Natural killer cell treated with Interleukin-12 subunit alpha and Interleukin-12 subunit beta and Interleukin-15 and Interleukin-18, amount 100 ng/mL, for 72 hours (primary cell): ENCODE results near the gene LRRIQ4. TPM values are rescaled to one million over a fixed set of nuclear protein-coding genes. Genes with fewer than 3 reads are reported as not detected.

ENCODE experiments used
- ATAC-seq, 2 donors: fragments of 150-1000 bp; cut with Tn5 transposase in 1 of 2; sonication (Bioruptor Pico), chemical (Tn5 transposase) in 1 of 2; 2 replicates each; pipeline ENCODE4 v1.10.0; 2021
- DNase-seq: peaks from one replicate; pipeline ENCODE4 v3.0.0; 2022; ENCODE audit warnings: low spot score
- H3K27ac Mint-ChIP-seq, 2 donors: 1 replicate in 1 of 2; 2 replicates in 1 of 2; pipeline ENCODE4 v1.8.0; 2022; ENCODE audit warnings: mixed read lengths in 2 of 2, mild to moderate bottlenecking in 1 of 2, moderate library complexity in 1 of 2
- H3K27me3 Mint-ChIP-seq, 2 donors: 1 replicate in 1 of 2; 2 replicates in 1 of 2; pipeline ENCODE4 v1.8.0; 2022; ENCODE audit warnings: mixed read lengths in 2 of 2
- H3K36me3 Mint-ChIP-seq: one replicate; pipeline ENCODE4 v1.8.0; 2022; ENCODE audit warnings: mixed read lengths
- H3K4me1 Mint-ChIP-seq, 2 donors: 1 replicate in 1 of 2; 2 replicates in 1 of 2; pipeline ENCODE4 v1.8.0; 2022; ENCODE audit warnings: low read depth in 2 of 2, mixed read lengths in 2 of 2, mild to moderate bottlenecking in 1 of 2
- H3K4me3 Mint-ChIP-seq: one replicate; pipeline ENCODE4 v1.8.0; 2022; ENCODE audit warnings: mixed read lengths
- H3K9me3 Mint-ChIP-seq: 2 replicates; pipeline ENCODE4 v1.8.0; 2022; ENCODE audit warnings: mixed read lengths
- total RNA-seq, 2 donors: library from RNA; stranded (reverse); gene quantifications; one replicate each; pipeline ENCODE4 v1.2.3, GENCODE V29; 2022

The LRRIQ4 gene
- total RNA-seq, 2 donors from 2014 or later, result not detected

DNA sequence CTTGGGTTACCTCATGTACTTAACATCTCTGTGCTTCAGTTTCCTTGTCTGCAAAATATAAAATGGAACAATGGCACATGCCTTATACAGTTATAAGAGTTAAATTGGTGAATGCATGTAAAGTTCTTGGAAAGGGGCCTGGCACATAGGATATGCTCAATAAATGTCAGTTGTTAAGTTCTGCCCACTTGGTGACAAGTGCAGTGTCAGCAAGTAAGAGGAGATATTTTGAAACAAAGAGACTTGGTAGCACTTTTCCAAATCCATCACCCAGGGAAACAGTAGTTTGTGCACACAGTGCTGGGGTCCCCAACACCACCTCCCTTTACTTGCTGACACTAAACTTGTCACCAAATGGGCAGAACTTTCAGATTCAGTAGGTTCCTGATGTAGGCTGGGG, 37.9 kb downstream of the LRRIQ4 start:
- DNase-seq (no peak), ATAC-seq (no peak)
- no peak overlapping the region for H3K27ac Mint-ChIP-seq
- no peaks in the 10 kb centered on the region for H3K36me3 Mint-ChIP-seq
- no peak overlapping the region for H3K4me3 Mint-ChIP-seq
- peaks cover 10 to 18% of the 10 kb centered on the region in 2 donors for H3K27me3 Mint-ChIP-seq
- no peaks in the 10 kb centered on the region for H3K4me1 Mint-ChIP-seq
- no peaks in the 10 kb centered on the region for H3K9me3 Mint-ChIP-seq

DNA sequence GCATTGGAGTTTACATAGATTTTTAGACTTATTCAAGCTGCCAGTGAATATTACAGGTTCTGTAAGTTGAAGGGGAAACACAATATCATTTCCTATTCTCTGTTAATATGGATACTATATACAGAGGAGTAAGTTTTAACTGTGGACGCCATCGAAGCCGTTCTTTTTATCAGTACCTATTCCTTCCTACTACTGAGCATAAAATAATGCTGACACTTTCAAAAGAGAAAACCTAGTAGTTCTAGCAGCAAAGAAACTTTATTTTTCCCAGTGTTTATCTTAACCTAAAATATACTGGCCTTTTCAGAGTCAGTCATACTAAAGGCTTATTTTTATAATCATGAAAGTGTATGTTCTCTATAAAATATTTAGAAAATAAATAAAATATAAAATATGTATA, 42.8 kb downstream of the LRRIQ4 start:
- no peaks in the 10 kb centered on the region for H3K4me1 Mint-ChIP-seq
- H3K9me3 Mint-ChIP-seq, result no peaks in the 10 kb centered on the region
- peaks cover 11 to 25% of the 10 kb centered on the region in 2 donors for H3K27me3 Mint-ChIP-seq
- H3K36me3 Mint-ChIP-seq, result no peaks in the 10 kb centered on the region
- DNase-seq (no peak), ATAC-seq (no peak)
- no peak overlapping the region for H3K4me3 Mint-ChIP-seq
- no peak overlapping the region for H3K27ac Mint-ChIP-seq

DNA sequence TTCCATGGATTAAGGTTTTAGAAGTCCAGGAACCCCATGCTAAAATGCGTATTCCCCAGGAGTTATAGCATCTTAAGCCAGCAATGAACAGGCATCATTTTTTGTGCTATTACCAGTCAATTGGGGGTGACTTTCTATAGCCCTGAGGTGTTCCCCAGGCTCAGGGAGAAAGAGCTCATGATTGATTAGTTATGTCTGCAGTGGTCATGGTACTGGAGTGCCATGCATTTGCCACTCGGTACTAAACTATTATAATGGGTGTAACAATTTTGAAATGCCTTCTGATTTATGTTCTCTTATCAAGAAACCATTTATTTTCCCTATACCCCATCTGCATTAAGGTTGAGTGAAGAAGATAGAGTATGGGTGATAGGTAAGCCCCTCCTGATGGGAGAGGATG, 45.1 kb downstream of the LRRIQ4 start:
- H3K27ac Mint-ChIP-seq, result no peak overlapping the region
- DNase-seq (no peak), ATAC-seq (no peak)
- H3K9me3 Mint-ChIP-seq, result no peaks in the 10 kb centered on the region
- peaks cover 0 to 3% of the 10 kb centered on the region in 2 donors for H3K4me1 Mint-ChIP-seq
- H3K36me3 Mint-ChIP-seq, result no peaks in the 10 kb centered on the region
- no peak overlapping the region for H3K4me3 Mint-ChIP-seq
- H3K27me3 Mint-ChIP-seq, result peaks cover 14 to 33% of the 10 kb centered on the region in 2 donors

DNA sequence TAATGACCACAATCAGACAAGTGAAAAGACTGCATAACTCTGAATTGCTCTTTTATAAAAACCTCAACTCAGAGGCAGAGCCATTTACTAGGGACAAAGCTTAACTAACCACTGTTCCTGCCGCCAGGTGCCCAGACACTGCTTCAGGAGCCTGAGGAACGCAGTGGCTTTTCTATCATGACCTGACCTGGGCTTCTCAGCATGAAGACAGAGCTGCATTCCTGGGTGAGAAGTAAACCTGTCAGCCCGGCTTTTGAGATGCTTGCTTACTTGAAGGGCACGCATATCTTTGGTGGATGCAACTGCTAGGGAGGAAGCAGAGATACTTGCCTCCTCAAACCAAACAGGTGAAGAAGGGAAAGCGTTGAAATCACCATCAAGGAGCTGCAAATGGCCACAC, 49.2 kb downstream of the LRRIQ4 start:
- H3K27ac Mint-ChIP-seq, result no peak overlapping the region
- ATAC-seq (no peak), DNase-seq (no peak)
- no peaks in the 10 kb centered on the region for H3K36me3 Mint-ChIP-seq
- peaks cover 12 to 38% of the 10 kb centered on the region in 2 donors for H3K27me3 Mint-ChIP-seq
- no peaks in the 10 kb centered on the region for H3K9me3 Mint-ChIP-seq
- peaks cover 5 to 6% of the 10 kb centered on the region in 2 donors for H3K4me1 Mint-ChIP-seq
- no peak overlapping the region for H3K4me3 Mint-ChIP-seq

DNA sequence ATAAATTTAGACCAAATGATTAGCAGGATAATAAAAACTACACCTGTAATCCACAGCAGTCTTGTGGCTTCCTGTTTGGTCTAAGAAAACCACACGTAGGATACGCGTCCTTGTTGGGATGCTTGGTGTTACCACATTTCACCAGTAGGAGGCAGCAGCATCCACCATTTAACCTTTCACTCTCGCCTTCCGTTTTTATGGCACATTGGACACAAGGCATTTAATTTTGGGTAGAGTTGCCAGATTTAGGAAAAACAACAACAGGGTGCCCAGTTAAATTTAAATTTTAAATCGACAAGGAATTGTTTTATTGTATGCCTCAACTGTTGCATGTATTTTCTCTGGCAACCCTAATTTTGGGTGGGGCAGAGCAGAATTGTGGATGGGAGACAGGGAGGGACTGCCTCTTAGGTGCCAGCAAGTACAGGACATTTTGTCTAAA, 50.8 kb downstream of the LRRIQ4 start:
- no peak overlapping the region for H3K27ac Mint-ChIP-seq
- H3K4me1 Mint-ChIP-seq, result peaks cover 5 to 6% of the 10 kb centered on the region in 2 donors
- no peak overlapping the region for H3K4me3 Mint-ChIP-seq
- H3K36me3 Mint-ChIP-seq, result no peaks in the 10 kb centered on the region
- ATAC-seq (peak; percentile 56 to 65), DNase-seq (peak; percentile 65)
- H3K9me3 Mint-ChIP-seq, result no peaks in the 10 kb centered on the region
- peaks cover 13 to 37% of the 10 kb centered on the region in 2 donors for H3K27me3 Mint-ChIP-seq

DNA sequence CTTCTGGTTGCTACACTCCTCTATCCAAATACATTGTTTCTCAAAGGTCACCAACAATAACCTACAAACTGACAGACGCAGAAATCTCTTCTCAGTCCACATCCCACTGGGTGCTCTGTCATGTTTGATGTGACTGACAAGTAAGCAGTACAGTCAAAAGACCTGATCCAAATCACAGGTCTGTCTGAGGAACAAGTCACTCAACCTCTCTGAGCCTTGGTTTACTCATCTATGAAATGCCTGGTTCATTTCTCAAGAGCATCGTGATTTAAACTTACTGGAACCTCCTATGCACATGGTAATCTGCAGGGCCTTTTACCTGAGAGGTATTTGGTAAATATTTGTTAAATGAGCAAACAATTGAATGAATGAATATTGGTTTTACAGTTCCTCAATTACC, 51.6 kb downstream of the LRRIQ4 start:
- no peak for DNase-seq
- peaks cover 13 to 39% of the 10 kb centered on the region in 2 donors for H3K27me3 Mint-ChIP-seq
- ATAC-seq, result no peak
- peaks cover 5 to 6% of the 10 kb centered on the region in 2 donors for H3K4me1 Mint-ChIP-seq
- no peaks in the 10 kb centered on the region for H3K9me3 Mint-ChIP-seq
- no peaks in the 10 kb centered on the region for H3K36me3 Mint-ChIP-seq
- H3K4me3 Mint-ChIP-seq, result no peak overlapping the region
- no peak overlapping the region for H3K27ac Mint-ChIP-seq

DNA sequence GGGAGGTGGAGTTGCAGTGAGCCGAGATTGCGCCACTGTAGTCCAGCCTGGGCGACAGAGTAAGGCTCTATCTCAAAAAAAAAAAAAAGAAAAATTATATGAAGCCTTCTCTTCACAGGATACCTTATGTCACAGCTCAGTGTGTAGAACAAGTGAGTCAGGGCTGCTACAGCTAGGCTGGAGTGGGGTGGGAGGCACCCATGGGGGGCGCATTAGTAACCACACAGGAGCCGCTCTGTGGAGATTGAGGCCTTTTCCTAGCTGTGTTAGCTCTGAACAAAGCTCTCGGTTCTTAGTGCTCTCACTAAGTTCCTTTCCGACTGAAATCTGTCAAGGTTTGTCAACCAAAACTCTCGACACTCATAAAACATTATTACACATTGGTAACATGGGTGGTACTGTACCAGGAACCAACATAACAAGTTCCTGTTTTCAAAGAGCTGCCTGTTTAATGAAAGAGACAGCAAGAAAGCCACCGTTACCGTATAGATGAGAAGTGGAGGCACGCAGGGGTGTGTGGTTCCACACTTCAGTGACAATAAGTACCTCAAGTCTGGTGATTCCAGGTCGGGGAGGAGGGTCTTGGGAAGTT, 52.6 kb downstream of the LRRIQ4 start:
- Mint-ChIP-seq H3K4me3 (no peak overlapping the region), H3K36me3 (no peaks in the 10 kb centered on the region)
- ATAC-seq, result peak in 1 of 2 donors; percentile 28

DNA sequence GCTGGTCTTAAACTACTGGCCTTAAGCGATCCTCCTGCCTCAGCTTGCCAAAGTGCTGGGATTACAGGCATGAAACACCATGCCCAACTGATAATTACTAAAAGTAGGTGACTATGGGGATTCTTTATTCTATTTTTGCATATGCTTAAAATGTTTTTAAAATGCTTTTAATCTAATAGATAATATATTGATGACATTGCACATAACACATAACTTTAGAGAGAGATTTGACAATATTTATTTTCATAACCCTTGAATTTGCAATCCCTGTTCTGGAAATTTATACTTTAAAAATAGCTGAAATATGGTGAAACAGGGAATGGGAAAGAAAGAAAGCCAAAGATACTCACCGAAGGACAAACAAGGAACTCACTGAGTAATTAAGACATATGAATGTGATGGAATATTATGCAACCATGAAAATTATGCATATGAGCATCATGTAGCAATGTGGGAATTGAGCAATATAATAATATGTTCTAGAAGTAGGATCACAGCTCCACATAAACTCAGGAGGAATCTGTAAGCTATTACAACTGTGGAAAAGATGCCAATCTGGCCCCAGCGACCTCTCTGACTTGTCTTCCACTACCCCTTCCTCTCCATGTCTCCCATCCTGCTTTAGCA, 55.0 kb downstream of the LRRIQ4 start:
- peaks cover 13 to 38% of the 10 kb centered on the region in 2 donors for H3K27me3 Mint-ChIP-seq
- ATAC-seq (no peak), DNase-seq (no peak)
- H3K36me3 Mint-ChIP-seq, result no peaks in the 10 kb centered on the region
- H3K9me3 Mint-ChIP-seq, result no peaks in the 10 kb centered on the region
- H3K4me1 Mint-ChIP-seq, result peaks cover 6 to 9% of the 10 kb centered on the region in 2 donors
- no peak overlapping the region for H3K27ac Mint-ChIP-seq
- H3K4me3 Mint-ChIP-seq, result no peak overlapping the region

More for the DNA sequence above, 52.6 kb downstream of the LRRIQ4 start:
- Mint-ChIP-seq H3K27me3 (peaks cover 13 to 42% of the 10 kb centered on the region in 2 donors), H3K4me1 (peaks cover 5 to 6% of the 10 kb centered on the region in 2 donors), H3K9me3 (no peaks in the 10 kb centered on the region), H3K27ac (no peak overlapping the region)
- DNase-seq, result no peak

DNA sequence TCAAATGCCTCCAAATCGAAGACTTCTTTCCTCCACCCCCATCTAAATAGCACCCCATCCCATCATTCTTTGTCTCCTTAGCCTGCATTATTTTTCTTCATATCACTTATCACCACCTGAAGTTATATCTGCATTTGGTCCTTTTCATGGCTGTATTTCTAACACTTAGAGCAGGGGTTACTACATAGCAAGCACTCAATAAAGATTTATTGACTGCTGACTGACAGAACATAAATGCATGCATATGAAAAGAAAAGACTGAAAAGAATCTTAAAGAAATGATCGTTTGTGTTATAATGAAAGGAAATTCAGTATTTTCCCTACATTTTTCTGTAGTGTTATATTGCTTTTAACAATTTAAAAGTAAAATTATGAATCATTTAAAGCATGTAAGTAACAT, 55.7 kb downstream of the LRRIQ4 start:
- peaks cover 4 to 8% of the 10 kb centered on the region in 2 donors for H3K4me1 Mint-ChIP-seq

DNA sequence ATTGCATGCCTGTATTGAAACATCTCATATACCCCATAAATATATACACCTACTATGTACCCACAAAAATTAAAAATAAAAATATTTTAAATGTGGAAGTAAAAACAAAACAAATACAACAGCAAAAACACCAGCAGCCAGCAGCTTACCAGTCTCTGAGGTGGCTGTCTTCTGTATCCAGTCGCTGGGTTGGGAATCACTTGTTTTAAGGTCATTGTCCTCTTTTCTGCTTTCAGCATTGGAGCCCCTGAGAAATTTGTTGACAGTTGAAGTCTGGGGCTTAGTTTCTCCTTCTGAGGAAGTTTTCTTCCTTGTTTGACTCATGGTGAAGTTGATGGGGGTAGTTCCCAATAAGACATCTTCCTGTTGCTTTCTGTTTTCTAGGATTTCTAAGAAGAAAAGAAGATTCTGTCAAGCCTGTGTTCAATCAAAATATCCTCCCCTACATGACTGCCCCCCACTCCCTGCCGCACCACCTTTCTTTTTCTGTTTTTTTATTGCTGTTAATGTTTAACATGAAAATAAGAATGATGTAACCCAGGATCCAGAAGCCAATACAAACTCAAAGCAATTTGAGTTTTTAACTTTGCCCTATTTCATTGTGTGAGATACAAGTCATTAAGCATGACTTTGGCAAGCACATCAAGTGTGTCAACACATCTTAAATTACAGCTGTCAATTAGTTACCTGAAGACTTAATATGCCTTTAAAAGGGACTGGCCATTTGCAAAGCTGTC, 57.0 kb downstream of the LRRIQ4 start, which contains the start of gene LRRC31:
Gene LRRC31, minus strand, starts transcription at position 452 of the 737 bp plus-strand sequence. Its CDS starts 128 bp downstream, at position 324.
- H3K4me1 Mint-ChIP-seq, result peaks cover 2 to 4% of the 10 kb centered on the region in 2 donors
- peaks cover 12 to 40% of the 10 kb centered on the region in 2 donors for H3K27me3 Mint-ChIP-seq
- H3K27ac Mint-ChIP-seq, result no peak within 1 kb of the TSS
- no peak for ATAC-seq
- DNase-seq, result no peak
- H3K4me3 Mint-ChIP-seq, result no peak within 1 kb of the TSS
- H3K9me3 Mint-ChIP-seq, result no peaks in the 10 kb centered on the region
- H3K36me3 Mint-ChIP-seq, result no peaks in the 10 kb centered on the region

More for the DNA sequence above, 55.7 kb downstream of the LRRIQ4 start:
- H3K27ac Mint-ChIP-seq, result no peak overlapping the region
- DNase-seq (no peak), ATAC-seq (no peak)
- H3K36me3 Mint-ChIP-seq, result no peaks in the 10 kb centered on the region
- no peaks in the 10 kb centered on the region for H3K9me3 Mint-ChIP-seq
- peaks cover 13 to 38% of the 10 kb centered on the region in 2 donors for H3K27me3 Mint-ChIP-seq
- H3K4me3 Mint-ChIP-seq, result no peak overlapping the region

DNA sequence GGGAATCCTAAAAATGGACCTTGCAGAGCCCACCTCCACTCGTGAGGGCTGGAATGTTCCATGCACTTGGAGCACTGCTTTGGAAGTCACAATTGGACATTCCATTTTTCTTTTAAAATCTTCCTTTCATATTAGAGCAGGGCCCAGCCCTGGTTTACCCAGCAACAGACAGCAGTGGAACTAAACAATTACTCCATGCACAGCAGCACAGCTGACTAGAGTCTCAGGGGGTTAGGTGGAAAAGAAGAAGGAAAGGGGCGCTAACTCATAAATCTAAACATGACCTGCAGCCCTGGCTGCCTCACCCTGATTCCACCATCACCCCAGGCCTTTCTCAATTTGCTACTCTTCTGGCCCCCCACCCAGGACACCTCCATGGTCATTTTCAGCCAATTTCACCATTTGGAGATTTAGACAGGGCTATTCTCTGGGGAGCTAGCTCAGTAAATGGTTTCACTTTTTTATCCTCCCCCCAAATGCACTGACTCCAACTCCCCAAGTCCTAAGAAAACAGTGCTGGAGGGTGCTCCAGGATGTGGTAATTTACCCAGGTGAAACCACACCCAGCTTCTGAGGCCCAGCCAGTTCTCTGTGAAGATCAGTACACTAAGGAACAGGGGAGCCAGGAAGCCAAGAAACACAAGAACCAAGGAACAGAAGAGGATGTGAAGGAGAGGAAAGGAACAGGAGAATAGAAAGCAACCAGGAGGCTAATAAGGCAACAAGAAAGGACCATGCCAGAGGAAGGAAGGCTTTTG, 58.6 kb downstream of the LRRIQ4 start:
- DNase-seq (no peak), ATAC-seq (no peak)
- Mint-ChIP-seq H3K9me3 (no peaks in the 10 kb centered on the region), H3K36me3 (no peaks in the 10 kb centered on the region), H3K4me3 (no peak overlapping the region), H3K27ac (no peak overlapping the region), H3K27me3 (peaks cover 14 to 32% of the 10 kb centered on the region in 2 donors), H3K4me1 (peaks cover 2 to 4% of the 10 kb centered on the region in 2 donors)

DNA sequence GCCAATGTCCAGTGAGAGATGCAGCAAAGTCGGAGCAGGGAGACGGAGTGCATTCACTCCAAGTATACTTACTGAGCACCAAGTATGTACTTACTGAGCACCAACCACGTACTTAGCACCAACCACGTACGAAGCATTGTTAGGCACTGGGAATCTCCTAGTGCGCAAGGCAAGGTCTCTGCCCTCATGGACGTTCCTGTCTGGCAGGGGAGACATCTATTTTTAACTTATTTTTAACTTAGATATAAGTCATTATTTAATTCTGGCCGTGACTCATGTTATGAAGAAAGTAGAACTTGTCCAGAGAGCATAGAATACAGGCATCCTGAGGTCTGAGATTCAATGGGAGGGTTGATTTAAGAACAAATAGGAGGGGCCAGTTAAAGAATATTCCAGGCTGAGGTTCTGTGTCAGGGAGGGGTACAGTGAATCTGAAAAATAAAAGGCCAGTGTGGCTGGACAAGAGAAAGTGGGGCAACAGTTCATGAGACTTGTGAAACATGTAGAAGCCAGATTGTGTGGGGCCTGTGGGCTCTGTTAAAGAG, 66.4 kb downstream of the LRRIQ4 start:
- Mint-ChIP-seq H3K27me3 (peaks cover 8 to 22% of the 10 kb centered on the region in 2 donors), H3K4me1 (no peaks in the 10 kb centered on the region)
- no peak for DNase-seq

DNA sequence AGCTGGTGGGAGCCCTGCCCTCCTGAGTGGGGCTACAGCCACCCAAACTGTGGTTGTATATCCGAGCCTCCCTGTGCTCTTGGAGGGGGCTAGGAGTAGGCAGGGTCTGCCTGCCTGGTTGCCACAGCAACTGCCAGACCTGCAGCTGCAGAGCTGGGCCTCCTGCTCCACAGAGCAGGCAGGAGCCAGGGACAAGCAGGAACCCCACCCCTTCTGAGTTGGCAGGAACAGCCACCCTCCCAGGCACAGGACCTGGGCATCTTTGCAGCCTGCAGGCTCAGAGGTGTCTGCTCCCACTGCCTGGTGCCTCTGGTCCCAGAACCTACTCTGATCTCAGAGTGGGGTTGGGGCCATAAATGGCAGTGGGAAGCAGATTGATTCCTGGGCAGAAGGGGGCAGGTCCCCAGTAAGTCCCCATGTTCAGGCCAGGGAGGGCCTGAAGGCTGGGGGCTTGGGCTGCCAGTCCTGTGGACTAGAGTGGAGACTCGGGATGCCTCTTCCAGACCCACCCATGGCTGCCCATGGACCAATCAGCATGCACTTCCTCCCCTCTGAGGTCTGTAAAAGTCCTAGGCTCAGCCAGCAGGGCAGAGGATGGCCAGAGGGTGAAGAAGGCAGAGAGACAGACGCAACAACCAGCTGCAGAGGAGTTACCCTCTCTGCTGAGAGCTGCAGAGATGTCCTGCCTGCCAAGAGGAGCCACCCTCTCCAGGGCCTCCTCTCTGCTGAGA, 67.3 kb downstream of the LRRIQ4 start:
- ATAC-seq (peak; percentile 36 to 54), DNase-seq (no peak)
- Mint-ChIP-seq H3K36me3 (no peaks in the 10 kb centered on the region), H3K4me3 (no peak overlapping the region), H3K27ac (no peak overlapping the region), H3K27me3 (peaks cover 4 to 18% of the 10 kb centered on the region in 2 donors), H3K9me3 (no peaks in the 10 kb centered on the region), H3K4me1 (no peaks in the 10 kb centered on the region)

More for the DNA sequence above, 66.4 kb downstream of the LRRIQ4 start:
- Mint-ChIP-seq H3K9me3 (no peaks in the 10 kb centered on the region), H3K27ac (no peak overlapping the region), H3K36me3 (no peaks in the 10 kb centered on the region), H3K4me3 (no peak overlapping the region)
- no peak for ATAC-seq
